WTC11 (cell line): ENCODE measurements around the gene FOXJ3. TPM values are rescaled to one million over a fixed set of nuclear protein-coding genes. Genes with fewer than 3 reads are reported as not detected.
A peak's percentile ranks its signal among the peaks of the same experiment; 100 is the strongest.

Source experiments
- ATAC-seq: fragments of 200-7000 bp; cut with Tn5 transposase; 2 replicates; pipeline ENCODE4 v1.10.0; 2021; ENCODE audit warnings: mild to moderate bottlenecking, moderate library complexity
- CTCF ChIA-PET: fragments of 300-600 bp; sonication (Branson Sonifier 250); formaldehyde crosslinking; loops from one replicate; lab custom pipeline; 2021; ENCODE audit warnings: antibody characterized with exemption; lab: Charles Lee
- POLR2A ChIA-PET: fragments of 350-600 bp; sonication (Branson Sonifier 250); formaldehyde crosslinking; loops from one replicate; lab custom pipeline; 2021; ENCODE audit warnings: antibody characterized with exemption; lab: Charles Lee
- DNase-seq: peaks from one replicate; pipeline ENCODE4 v3.0.0; 2021; ENCODE audit warnings: low spot score
- H3K27ac Mint-ChIP-seq: 2 replicates; pipeline ENCODE4 v1.8.0; 2021; ENCODE audit warnings: mixed read lengths
- H3K27me3 Mint-ChIP-seq: 2 replicates; pipeline ENCODE4 v1.8.0; 2021; ENCODE audit warnings: low read depth, mild to moderate bottlenecking, moderate library complexity, mixed read lengths
- H3K36me3 Mint-ChIP-seq: 2 replicates; pipeline ENCODE4 v1.8.0; 2021; ENCODE audit warnings: mixed read lengths
- H3K4me1 Mint-ChIP-seq: 2 replicates; pipeline ENCODE4 v1.8.0; 2022; ENCODE audit warnings: mixed read lengths
- H3K4me3 Mint-ChIP-seq: 2 replicates; pipeline ENCODE4 v1.8.0; 2021; ENCODE audit warnings: mild to moderate bottlenecking, moderate library complexity, mixed read lengths
- H3K9me3 Mint-ChIP-seq: 2 replicates; pipeline ENCODE4 v1.8.0; 2021; ENCODE audit warnings: mixed read lengths
- CBFB ChIP-seq: sonication (generic); formaldehyde crosslinking; IDR thresholded peaks from 2 replicates; pipeline ENCODE4 v1.8.1; 2022; ENCODE audit warnings: mild to moderate bottlenecking, low read depth, missing genetic modification reagents
- FOXJ3 ChIP-seq: sonication (generic); formaldehyde crosslinking; IDR thresholded peaks from 2 replicates; pipeline ENCODE4 v1.9.0; 2021; ENCODE audit warnings: missing genetic modification reagents, mild to moderate bottlenecking, borderline replicate concordance
- GABPB1 ChIP-seq: sonication (generic); formaldehyde crosslinking; IDR thresholded peaks from 2 replicates; pipeline ENCODE4 v1.8.1; 2023; ENCODE audit warnings: mild to moderate bottlenecking, missing genetic modification reagents
- HMGA2 ChIP-seq: fragments of 250-450 bp; sonication (Bioruptor Pico); IDR thresholded peaks from 2 replicates; pipeline ENCODE4 v1.4.0; 2021; ENCODE audit warnings: mild to moderate bottlenecking, moderate library complexity
- IRF2 ChIP-seq: sonication (generic); formaldehyde crosslinking; IDR thresholded peaks from 2 replicates; pipeline ENCODE4 v1.8.0; 2022; ENCODE audit warnings: low read depth, missing genetic modification reagents, borderline replicate concordance
- JAZF1 ChIP-seq: fragments of 250-450 bp; sonication (Bioruptor Pico); IDR thresholded peaks from 2 replicates; pipeline ENCODE4 v1.9.0; 2021; ENCODE audit warnings: moderate library complexity, mild to moderate bottlenecking, inconsistent platforms
- NFATC4 ChIP-seq: fragments of 250-450 bp; sonication (Bioruptor Pico); IDR thresholded peaks from 2 replicates; pipeline ENCODE4 v1.9.0; 2021; ENCODE audit warnings: mild to moderate bottlenecking
- RORB ChIP-seq: fragments of 250-450 bp; sonication (Bioruptor Pico); IDR thresholded peaks from 2 replicates; pipeline ENCODE4 v1.9.0; 2021; ENCODE audit warnings: mild to moderate bottlenecking
- ZBTB21 ChIP-seq: sonication (generic); formaldehyde crosslinking; IDR thresholded peaks from 2 replicates; pipeline ENCODE4 v1.8.1; 2023; ENCODE audit warnings: mild to moderate bottlenecking, missing genetic modification reagents, borderline replicate concordance
- ZNF396 ChIP-seq: fragments of 250-450 bp; sonication (Bioruptor Pico); IDR thresholded peaks from 2 replicates; pipeline ENCODE4 v1.8.0; 2021; ENCODE audit warnings: mild to moderate bottlenecking, moderate library complexity, borderline replicate concordance
- ZNF423 ChIP-seq: fragments of 250-450 bp; sonication (Bioruptor Pico); IDR thresholded peaks from 2 replicates; pipeline ENCODE4 v2.1.2; 2022; ENCODE audit warnings: mild to moderate bottlenecking, moderate library complexity
- total RNA-seq: library from RNA; stranded (reverse); gene quantifications from 3 replicates; pipeline ENCODE4 v1.2.3, GENCODE V29; 2021
- TF ChIP-seq, protein P1 (sequence below): sonication (generic); formaldehyde crosslinking; IDR thresholded peaks from 2 replicates; pipeline ENCODE4 v1.8.0; 2022; ENCODE audit warnings: mild to moderate bottlenecking, missing genetic modification reagents
- TF ChIP-seq, protein P2 (sequence below): sonication (generic); formaldehyde crosslinking; IDR thresholded peaks from 2 replicates; pipeline ENCODE4 v1.8.1; 2022; ENCODE audit warnings: mild to moderate bottlenecking, moderate library complexity, missing genetic modification reagents
- TF ChIP-seq, protein P3 (sequence below): sonication (generic); formaldehyde crosslinking; IDR thresholded peaks from 2 replicates; pipeline ENCODE4 v1.8.1; 2023; ENCODE audit warnings: mild to moderate bottlenecking, missing genetic modification reagents
- TF ChIP-seq, protein P4 (sequence below): sonication (generic); formaldehyde crosslinking; conservative IDR thresholded peaks from 2 replicates; pipeline ENCODE4 v1.8.1; 2022; ENCODE audit warnings: mild to moderate bottlenecking, missing genetic modification reagents
- TF ChIP-seq, protein P5 (sequence below): sonication (generic); formaldehyde crosslinking; IDR thresholded peaks from 2 replicates; pipeline ENCODE4 v1.8.1; 2022; ENCODE audit warnings: mild to moderate bottlenecking, missing genetic modification reagents, moderate library complexity, borderline replicate concordance
- TF ChIP-seq, protein P6 (sequence below): fragments of 200-600 bp; IDR thresholded peaks from 2 replicates; pipeline ENCODE4 v1.8.0; 2022; ENCODE audit warnings: antibody characterized with exemption

FOXJ3 gene
- total RNA-seq, 1 experiment from 2014 or later: 43.3 TPM

DNA sequence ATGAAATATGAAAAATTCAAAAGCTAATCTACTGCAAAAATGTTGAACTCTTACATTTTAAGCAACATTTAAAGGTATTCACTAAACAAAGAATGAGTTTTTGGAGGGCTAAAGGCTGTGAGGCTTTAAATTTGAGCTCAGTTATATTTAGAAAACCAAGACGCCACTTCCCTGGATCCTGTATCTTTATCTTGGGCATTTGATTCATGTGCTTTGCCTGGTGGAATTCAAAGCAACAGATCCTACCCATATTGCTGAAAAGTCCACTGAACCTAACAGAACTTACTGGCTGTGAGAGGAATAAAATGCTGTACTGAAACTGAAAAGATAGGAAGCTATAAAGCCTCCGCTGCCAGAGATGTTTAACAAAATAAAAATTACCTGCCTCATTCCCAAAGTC lies 14.3 kb downstream of the FOXJ3 start:
- Mint-ChIP-seq H3K4me1 (peaks cover 43% of the 10 kb centered on the region), H3K27me3 (no peaks in the 10 kb centered on the region), H3K36me3 (no peaks in the 10 kb centered on the region), H3K4me3 (no peak overlapping the region), H3K27ac (no peak overlapping the region), H3K9me3 (no peaks in the 10 kb centered on the region)
- no peak for ATAC-seq
- TF ChIP-seq, protein P1, sequence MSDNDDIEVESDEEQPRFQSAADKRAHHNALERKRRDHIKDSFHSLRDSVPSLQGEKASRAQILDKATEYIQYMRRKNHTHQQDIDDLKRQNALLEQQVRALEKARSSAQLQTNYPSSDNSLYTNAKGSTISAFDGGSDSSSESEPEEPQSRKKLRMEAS: no peak
- no peak for TF ChIP-seq ZNF396 (CRISPR knock-in tag)
- no peak for TF ChIP-seq ZNF423 (CRISPR knock-in tag)
- TF ChIP-seq, protein P2, sequence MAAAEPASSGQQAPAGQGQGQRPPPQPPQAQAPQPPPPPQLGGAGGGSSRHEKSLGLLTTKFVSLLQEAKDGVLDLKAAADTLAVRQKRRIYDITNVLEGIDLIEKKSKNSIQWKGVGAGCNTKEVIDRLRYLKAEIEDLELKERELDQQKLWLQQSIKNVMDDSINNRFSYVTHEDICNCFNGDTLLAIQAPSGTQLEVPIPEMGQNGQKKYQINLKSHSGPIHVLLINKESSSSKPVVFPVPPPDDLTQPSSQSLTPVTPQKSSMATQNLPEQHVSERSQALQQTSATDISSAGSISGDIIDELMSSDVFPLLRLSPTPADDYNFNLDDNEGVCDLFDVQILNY (CRISPR knock-in tag): no peak
- no peak for TF ChIP-seq RORB
- TF ChIP-seq, protein P3, sequence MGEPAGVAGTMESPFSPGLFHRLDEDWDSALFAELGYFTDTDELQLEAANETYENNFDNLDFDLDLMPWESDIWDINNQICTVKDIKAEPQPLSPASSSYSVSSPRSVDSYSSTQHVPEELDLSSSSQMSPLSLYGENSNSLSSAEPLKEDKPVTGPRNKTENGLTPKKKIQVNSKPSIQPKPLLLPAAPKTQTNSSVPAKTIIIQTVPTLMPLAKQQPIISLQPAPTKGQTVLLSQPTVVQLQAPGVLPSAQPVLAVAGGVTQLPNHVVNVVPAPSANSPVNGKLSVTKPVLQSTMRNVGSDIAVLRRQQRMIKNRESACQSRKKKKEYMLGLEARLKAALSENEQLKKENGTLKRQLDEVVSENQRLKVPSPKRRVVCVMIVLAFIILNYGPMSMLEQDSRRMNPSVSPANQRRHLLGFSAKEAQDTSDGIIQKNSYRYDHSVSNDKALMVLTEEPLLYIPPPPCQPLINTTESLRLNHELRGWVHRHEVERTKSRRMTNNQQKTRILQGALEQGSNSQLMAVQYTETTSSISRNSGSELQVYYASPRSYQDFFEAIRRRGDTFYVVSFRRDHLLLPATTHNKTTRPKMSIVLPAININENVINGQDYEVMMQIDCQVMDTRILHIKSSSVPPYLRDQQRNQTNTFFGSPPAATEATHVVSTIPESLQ (CRISPR knock-in tag): no peak
- TF ChIP-seq, protein P4, sequence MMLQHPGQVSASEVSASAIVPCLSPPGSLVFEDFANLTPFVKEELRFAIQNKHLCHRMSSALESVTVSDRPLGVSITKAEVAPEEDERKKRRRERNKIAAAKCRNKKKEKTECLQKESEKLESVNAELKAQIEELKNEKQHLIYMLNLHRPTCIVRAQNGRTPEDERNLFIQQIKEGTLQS (CRISPR knock-in tag): no peak
- no peak for TF ChIP-seq FOXJ3 (CRISPR knock-in tag)
- TF ChIP-seq IRF2 (CRISPR knock-in tag): no peak
- no peak for TF ChIP-seq GABPB1 (CRISPR knock-in tag)
- TF ChIP-seq HMGA2 (CRISPR knock-in tag): no peak
- TF ChIP-seq CBFB (CRISPR knock-in tag): no peak
- TF ChIP-seq, protein P5, sequence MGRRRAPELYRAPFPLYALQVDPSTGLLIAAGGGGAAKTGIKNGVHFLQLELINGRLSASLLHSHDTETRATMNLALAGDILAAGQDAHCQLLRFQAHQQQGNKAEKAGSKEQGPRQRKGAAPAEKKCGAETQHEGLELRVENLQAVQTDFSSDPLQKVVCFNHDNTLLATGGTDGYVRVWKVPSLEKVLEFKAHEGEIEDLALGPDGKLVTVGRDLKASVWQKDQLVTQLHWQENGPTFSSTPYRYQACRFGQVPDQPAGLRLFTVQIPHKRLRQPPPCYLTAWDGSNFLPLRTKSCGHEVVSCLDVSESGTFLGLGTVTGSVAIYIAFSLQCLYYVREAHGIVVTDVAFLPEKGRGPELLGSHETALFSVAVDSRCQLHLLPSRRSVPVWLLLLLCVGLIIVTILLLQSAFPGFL (CRISPR knock-in tag): no peak
- no peak for TF ChIP-seq NFATC4
- TF ChIP-seq, protein P6, sequence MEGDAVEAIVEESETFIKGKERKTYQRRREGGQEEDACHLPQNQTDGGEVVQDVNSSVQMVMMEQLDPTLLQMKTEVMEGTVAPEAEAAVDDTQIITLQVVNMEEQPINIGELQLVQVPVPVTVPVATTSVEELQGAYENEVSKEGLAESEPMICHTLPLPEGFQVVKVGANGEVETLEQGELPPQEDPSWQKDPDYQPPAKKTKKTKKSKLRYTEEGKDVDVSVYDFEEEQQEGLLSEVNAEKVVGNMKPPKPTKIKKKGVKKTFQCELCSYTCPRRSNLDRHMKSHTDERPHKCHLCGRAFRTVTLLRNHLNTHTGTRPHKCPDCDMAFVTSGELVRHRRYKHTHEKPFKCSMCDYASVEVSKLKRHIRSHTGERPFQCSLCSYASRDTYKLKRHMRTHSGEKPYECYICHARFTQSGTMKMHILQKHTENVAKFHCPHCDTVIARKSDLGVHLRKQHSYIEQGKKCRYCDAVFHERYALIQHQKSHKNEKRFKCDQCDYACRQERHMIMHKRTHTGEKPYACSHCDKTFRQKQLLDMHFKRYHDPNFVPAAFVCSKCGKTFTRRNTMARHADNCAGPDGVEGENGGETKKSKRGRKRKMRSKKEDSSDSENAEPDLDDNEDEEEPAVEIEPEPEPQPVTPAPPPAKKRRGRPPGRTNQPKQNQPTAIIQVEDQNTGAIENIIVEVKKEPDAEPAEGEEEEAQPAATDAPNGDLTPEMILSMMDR: no peak
- TF ChIP-seq JAZF1: no peak
- ChIA-PET POLR2A (no interaction called here), CTCF (interaction anchor here (0.5 kb wide), 1 partner anchor 75 kb away, joined by 4 read pairs; no protein-coding TSS in a partner anchor)
- no peak for DNase-seq

DNA sequence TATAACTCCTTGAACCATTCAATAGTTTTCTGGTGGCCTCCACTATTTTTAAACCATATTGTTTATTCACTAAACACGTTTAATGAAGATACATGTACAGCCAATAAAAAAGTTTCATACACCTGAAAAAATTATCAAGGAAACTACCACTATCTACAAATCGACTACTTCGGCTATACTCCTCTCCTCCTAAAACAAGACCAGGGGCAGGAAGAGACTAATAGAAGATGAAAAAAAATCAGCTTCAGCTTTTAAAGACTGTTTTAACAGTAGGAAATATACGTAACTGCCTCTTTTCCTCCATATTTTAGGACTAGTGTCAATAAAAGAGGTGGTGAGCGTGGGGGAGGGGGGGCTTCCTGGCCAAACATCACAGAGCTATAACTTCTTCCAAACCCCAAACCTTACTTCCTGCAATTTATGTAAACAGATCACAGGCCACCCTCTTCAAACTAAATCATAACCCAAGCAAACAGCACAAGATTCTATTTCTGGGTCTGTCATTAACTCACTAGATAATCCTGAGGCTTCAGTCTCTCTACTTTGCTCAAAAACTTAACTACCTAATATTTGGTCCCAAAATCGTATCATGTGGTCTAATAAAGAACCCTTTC lies 15.1 kb downstream of the FOXJ3 start:
- peak overlapping the region; percentile 17; the same call in 1 of the 2 replicates for H3K27ac Mint-ChIP-seq
- ChIA-PET CTCF (interaction anchor here (0.5 kb wide), 1 partner anchor 76 kb away, joined by 4 read pairs; no protein-coding TSS in a partner anchor), POLR2A (no interaction called here)
- no peak for ATAC-seq
- no peak for DNase-seq
- H3K4me3 Mint-ChIP-seq: no peak overlapping the region
- H3K4me1 Mint-ChIP-seq: peaks cover 51% of the 10 kb centered on the region
- no peaks in the 10 kb centered on the region for H3K27me3 Mint-ChIP-seq
- no peak for TF ChIP-seq ZBTB21 (CRISPR knock-in tag)
- TF ChIP-seq, all 79 proteins: peak for 0
- no peaks in the 10 kb centered on the region for H3K36me3 Mint-ChIP-seq
- H3K9me3 Mint-ChIP-seq: no peaks in the 10 kb centered on the region
